Measurements from ENCODE around the gene ATRN.

ATRN gene

GRCh38 chr20:3674995-3675900, 204.4 kb downstream of the ATRN start:
- DNase-seq (ENCODE audit: low read depth in 2 of 2): no peak

GRCh38 chr20:3677733-3678132, 206.9 kb downstream of the ATRN start:
- no peak for DNase-seq (ENCODE audit: low read depth in 2 of 2)

DNA sequence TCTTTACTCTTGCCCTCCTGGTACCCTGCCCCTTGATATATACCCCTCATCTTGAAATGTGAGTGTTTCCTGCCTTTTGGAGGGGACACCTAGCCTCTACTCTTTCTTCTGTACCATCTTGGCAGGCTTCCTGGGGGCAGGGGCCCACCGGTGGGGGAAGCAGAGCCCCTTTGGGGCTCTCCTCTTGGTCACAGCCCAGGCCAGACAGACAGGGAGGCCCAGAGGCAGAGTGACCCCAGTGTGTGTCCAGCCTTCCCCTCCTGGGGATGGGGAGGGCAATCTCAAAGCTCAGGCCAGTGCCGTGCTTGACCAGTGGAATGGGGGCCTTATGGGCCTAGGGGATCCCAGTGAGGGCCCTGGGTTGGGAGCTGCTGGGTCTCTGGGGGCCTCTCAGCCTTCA, 207.4 kb downstream of the ATRN start:
- no peak for DNase-seq (ENCODE audit: low read depth in 2 of 2)

DNA sequence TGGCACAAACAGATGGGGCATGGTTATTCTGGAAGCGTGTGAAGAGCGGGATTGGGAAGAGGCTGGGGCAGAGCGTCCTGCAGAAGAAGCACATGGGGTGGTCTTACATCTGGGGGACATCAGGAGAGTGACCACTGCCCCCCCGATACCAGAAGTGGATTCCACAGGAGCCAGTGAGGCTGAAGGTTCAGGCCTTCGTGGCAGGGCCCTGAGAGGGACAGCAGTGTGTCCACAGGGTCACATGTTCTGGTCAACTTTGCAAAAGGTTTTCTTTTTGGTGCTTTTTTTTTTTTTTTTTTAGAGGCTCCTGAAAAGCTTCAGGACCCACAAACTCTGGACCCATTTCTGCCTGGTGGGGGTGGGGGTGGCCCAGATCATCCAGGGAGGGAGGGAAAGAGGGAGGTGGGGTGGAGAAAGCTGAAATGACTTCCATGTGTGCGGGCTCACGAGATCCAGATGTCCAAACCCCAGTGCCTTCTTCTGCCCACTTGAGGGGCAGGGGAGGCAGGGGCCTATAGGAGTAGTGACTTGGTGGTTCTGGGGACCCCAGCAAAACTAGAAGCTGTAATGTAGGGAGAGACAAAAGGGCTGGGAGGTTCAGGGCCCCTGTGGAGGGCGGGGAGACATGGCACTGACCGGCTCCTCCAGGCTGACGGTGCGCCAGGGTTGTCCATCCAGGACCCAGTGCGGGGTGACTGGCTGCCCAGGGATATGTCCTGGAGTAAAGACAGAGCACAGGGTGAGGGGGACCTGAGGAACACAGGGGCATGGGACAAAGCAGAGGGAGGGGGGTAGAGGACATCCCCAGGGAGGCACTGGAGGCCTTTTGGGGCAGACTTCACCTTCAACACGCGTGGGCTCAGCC, 208.3 kb downstream of the ATRN start:
- DNase-seq (ENCODE audit: low read depth in 2 of 2): no peak

DNA sequence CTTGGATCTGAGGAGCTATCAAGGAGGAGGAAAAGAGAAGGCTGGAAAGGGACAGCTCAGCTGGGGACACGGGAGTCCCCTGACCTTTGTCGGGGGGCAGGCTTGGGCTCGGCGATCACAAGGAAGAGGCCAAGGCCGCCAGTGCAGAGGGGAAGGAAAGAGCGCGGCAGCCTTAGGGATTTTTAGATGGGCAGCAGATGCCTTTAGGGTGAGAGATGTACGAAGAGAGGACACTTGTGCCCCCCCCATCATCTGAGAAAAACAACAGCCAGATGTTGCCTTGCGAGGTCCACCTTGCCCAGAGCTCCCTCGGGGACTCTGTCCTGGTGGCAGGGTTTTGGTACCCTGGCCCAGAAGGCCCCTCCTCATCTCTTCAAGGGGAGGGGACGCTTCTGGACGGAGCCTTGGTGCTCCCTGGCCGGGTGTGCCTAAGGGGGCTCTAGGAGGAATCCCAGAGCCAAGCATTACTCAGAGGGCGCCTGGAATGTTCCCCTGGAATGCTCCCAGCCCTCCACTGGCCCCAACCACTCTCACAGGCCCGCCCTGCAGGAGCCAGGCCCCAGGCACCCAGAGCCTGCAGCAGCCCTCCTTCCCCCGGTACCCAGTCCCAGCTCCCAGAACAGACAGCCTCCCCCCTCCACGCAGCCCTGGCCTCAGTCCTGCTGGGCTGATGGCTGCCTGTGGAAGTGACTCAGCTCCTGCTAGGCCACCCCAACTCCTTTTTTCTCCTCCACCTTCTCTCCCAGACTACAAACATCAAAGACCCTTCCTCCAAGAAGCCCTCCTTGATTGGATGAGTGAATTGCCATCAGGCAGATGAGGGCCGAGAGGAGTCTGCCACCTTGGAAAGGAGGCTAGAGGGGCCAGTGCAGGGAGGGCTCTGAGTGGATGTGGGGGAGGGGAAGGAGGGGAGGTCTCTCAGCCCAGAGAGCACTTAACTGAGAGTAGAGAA, 209.2 kb downstream of the ATRN start:
- no peak for DNase-seq (ENCODE audit: low read depth in 2 of 2)

- no peak for DNase-seq (ENCODE audit: low read depth in 2 of 2)
These were observed 210.0 kb downstream of the ATRN start for GRCh38 chr20:3680701-3681351.

DNA sequence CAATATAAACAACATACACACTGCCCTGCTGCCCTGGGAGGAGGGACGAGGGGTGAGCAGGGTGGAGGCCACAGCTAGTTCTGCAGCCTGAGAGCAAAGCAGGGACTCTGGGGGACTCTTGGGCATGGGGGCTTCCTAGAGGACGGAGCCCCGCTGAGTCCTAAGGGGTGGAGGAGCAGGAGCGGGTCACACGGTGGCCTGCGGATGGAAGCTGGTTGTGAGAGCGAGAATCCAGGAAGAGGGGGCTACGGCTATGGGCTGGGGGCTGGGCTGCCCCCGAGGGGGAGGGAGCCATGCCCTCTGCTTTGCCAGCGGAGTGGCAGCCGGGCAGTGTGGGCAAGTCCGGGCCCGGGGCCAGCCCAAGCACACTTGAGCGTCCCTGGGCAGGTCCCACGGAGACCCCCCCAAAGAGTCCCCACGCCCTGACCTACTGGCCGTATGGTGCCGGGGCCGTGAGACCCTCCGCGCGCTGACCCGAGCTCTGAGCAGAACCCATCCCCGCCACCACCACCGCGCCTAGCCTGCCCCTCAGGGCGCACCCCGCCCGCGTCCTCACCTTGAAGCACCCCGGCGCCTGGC, 210.6 kb downstream of the ATRN start:
- DNase-seq (ENCODE audit: low read depth in 2 of 2): no peak

GRCh38 chr20:3681931-3682781, 211.3 kb downstream of the ATRN start, which contains the start of gene ADAM33:
Gene ADAM33 (minus strand): TSS chr20:3682010. CDS start chr20:3682004, 6 bp downstream.
- no peak for DNase-seq (ENCODE audit: low read depth in 2 of 2)

DNA sequence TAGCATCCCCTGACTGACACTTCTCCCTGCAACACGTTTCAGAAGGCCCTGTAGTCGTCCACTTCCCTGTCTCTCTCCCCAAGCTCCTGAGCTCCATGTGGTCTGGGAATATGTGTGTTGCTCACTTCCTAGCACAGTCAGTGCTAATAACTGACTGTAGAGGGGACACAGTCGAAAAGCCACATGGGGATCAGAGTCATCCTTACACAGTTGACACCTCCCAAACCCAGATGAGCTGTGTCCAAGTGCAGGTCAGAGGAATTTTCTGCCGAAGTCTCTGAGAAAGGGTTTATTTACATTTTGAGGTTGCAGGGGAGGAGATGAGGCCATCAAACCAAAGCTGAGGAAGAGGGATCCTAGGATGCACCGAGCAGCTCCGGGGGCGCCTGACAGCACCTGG, 214.5 kb downstream of the ATRN start:
- no peak for DNase-seq (ENCODE audit: low read depth in 2 of 2)

DNA sequence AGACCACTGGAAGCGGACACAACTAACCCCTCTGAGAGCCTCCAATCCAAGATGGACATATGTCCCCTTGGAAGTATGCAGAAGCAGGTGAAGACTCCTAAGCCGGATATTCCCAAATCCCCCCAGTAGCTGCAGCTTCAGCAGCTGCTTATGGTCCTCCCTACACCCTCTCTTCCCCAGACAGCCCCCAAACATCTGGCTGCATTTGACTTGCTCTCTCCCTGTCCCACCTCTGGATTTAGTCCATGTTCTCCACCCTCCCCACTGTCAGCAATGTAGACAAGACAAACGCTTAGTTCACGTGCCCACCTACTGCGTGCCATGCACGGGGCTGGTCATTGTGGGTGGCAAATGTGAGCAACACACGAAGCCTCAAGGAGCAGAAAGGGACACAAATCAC, 215.6 kb downstream of the ATRN start:
- no peak for DNase-seq (ENCODE audit: low read depth in 2 of 2)

- DNase-seq (ENCODE audit: low read depth in 2 of 2): no peak
These were observed 216.1 kb downstream of the ATRN start for GRCh38 chr20:3686867-3687321.

DNA sequence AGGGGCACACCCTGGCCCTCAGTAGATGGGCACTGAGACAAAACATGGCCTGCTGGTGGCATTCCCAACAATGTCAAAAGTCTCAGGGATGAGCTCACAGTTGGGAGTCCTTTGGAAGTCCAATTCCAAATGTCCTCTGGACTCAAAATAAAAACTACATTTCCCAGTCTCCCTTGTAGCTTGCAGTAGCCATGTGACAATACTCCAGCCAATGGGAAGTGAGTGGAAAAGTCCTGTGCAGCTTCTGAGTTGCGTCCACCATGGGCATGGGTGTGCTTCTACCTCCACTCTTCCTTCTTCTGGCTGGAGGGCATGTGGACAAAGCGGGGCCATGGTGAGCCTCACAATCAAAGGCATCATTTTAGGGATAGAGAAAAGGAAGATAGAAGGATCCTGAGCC, 216.8 kb downstream of the ATRN start:
- no peak for DNase-seq (ENCODE audit: low read depth in 2 of 2)

DNA sequence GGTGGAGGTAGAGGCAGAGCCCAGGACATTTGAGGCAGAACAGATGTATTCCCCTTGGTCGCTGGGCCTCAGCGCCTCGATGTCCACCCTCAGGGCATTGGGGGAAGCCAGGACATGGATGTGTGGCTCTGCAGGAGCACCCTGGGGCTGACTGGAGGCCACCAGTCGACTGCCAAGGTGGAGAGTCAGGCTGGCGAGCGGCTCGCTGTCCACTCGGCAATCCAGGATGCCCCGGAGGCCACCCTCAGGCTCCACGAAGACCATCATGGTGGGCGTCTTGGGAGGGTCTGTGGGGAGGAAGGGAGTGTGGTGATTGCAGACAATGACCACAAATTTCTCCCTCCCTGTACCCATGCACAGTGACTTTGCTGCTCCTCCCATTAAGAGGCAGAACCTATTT, 219.2 kb downstream of the ATRN start:
- DNase-seq (ENCODE audit: low read depth in 2 of 2): no peak

GRCh38 chr20:3690413-3690812, 219.6 kb downstream of the ATRN start:
- DNase-seq (ENCODE audit: low read depth in 2 of 2): no peak

GRCh38 chr20:3691306-3691705, 220.5 kb downstream of the ATRN start:
- no peak for DNase-seq (ENCODE audit: low read depth in 2 of 2)

DNA sequence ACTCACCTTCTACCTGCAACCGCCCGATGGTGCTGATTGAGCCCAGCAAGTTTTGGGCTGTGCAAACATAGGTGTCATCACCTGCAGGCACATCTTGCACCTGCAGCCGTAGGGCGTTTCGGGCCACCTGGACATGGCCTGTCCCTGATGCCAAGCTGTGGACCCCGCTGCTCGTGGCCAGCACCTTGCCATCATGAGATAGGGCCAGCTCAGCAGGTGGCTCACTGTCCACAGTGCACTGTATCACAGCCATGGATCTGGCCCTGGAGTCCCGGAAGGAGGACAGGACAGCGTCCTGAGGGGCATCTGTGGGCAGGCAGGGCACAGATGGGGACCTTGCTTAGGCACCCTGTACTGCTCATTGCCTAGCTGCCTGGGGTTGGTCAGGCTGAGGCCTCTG, 221.1 kb downstream of the ATRN start:
- DNase-seq (ENCODE audit: low read depth in 2 of 2): no peak

GRCh38 chr20:3692706-3693294, 222.0 kb downstream of the ATRN start:
- DNase-seq (ENCODE audit: low read depth in 2 of 2): no peak

GRCh38 chr20:3693376-3693775, 222.6 kb downstream of the ATRN start:
- DNase-seq (ENCODE audit: low read depth in 2 of 2): no peak

GRCh38 chr20:3694864-3695263, 224.0 kb downstream of the ATRN start:
- DNase-seq (ENCODE audit: low read depth in 2 of 2): no peak
